Stimulated activated CD8-positive, alpha-beta memory T cell treated with anti-CD3 and anti-CD28 coated beads, Interleukin-7, amount 100 ng/mL, for 1 hour (primary cell): Measurements from ENCODE around the gene NAV2.

Experiments
- DNase-seq, 2 donors: peaks; one replicate each; pipeline ENCODE4 v3.0.0-alpha.2; 2020; ENCODE audit warnings: low read depth in 2 of 2

The NAV2 gene

GRCh38 chr11:19774817-19775580 is 62.4 kb downstream of the NAV2 start:
- DNase-seq: no peak

GRCh38 chr11:19775622-19776021 is 63.0 kb downstream of the NAV2 start:
- no peak for DNase-seq

GRCh38 chr11:19777039-19777376 is 64.4 kb downstream of the NAV2 start:
- DNase-seq: no peak

GRCh38 chr11:19777377-19778102 is 64.9 kb downstream of the NAV2 start:
- no peak for DNase-seq

- DNase-seq: no peak
Observed at GRCh38 chr11:19779740-19780139, 67.1 kb downstream of the NAV2 start.

GRCh38 chr11:19781351-19781750 is 68.7 kb downstream of the NAV2 start:
- DNase-seq: no peak

GRCh38 chr11:19785265-19785664 is 72.6 kb downstream of the NAV2 start:
- no peak for DNase-seq

- DNase-seq: no peak
Observed at GRCh38 chr11:19786644-19787043, 74.0 kb downstream of the NAV2 start.

GRCh38 chr11:19788435-19788834 is 75.8 kb downstream of the NAV2 start:
- no peak for DNase-seq

GRCh38 chr11:19789245-19789644 is 76.6 kb downstream of the NAV2 start:
- no peak for DNase-seq

GRCh38 chr11:19789835-19790710 is 77.4 kb downstream of the NAV2 start:
- no peak for DNase-seq

GRCh38 chr11:19790831-19791552 is 78.4 kb downstream of the NAV2 start:
- DNase-seq: no peak

- DNase-seq: no peak
Observed at GRCh38 chr11:19792510-19792909, 79.9 kb downstream of the NAV2 start.

GRCh38 chr11:19793326-19793725 is 80.7 kb downstream of the NAV2 start:
- DNase-seq: no peak

GRCh38 chr11:19794161-19794560 is 81.5 kb downstream of the NAV2 start:
- DNase-seq: no peak

- DNase-seq: no peak
Observed at GRCh38 chr11:19795082-19795481, 82.4 kb downstream of the NAV2 start.

- no peak for DNase-seq
Observed at GRCh38 chr11:19800162-19800561, 87.5 kb downstream of the NAV2 start.

- no peak for DNase-seq
Observed at GRCh38 chr11:19800714-19801519, 88.3 kb downstream of the NAV2 start.

GRCh38 chr11:19802773-19803293 is 90.2 kb downstream of the NAV2 start:
- DNase-seq: no peak

- no peak for DNase-seq
Observed at GRCh38 chr11:19803506-19803998, 90.9 kb downstream of the NAV2 start.

- DNase-seq: no peak
Observed at GRCh38 chr11:19805376-19805775, 92.7 kb downstream of the NAV2 start.
